ENCODE measurements around the gene PAPPA2.

PAPPA2 gene

DNA sequence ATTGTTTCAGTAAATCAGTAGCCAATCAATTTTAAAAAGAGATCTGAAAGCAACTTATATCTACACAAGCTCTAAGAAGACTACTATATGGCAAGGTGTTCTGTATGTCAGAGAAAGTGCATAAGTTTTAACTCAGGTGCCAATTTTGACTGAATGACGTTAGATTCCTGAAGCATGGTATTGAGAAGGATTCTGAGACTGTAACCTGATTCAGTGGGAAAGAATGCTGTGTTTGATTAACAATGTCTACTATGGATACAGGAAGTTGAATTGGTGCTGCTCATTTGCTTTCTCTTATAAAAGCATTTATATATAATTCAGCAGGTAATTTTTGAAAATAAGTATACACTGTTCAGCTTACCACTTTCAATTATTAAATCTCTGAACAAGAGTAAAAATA lies 156.3 kb downstream of the PAPPA2 start:
- DNase-seq: peak in 1 of 2 donors; percentile 61
- H3K14ac ChIP-seq (ENCODE audit: low read length): no peak overlapping the region
- H2BK5ac ChIP-seq (ENCODE audit: low read depth, low read length, poor library complexity): no peak overlapping the region
- H2AFZ ChIP-seq (ENCODE audit: insufficient read depth, low read length, poor library complexity): no peak overlapping the region
- H2AK5ac ChIP-seq (ENCODE audit: low read length): no peak overlapping the region
- H3K79me1 ChIP-seq (ENCODE audit: low read length): no peaks in the 10 kb centered on the region
- no peaks in the 10 kb centered on the region for H3K79me2 ChIP-seq (ENCODE audit: control insufficient read depth, insufficient read depth, low read length, poor library complexity)
- no peak overlapping the region for H3K4me2 ChIP-seq (ENCODE audit: low read length)
- H4K12ac ChIP-seq (ENCODE audit: low read depth, low read length): no peak overlapping the region
- no peak overlapping the region for H3K23ac ChIP-seq (ENCODE audit: low read length)
- H3K9me3 ChIP-seq (ENCODE audit: insufficient read depth, low read depth, low read length): no peaks in the 10 kb centered on the region
- H3K36me3 ChIP-seq (ENCODE audit: control insufficient read depth in 1 of 2, insufficient read depth in 2 of 2, low read length in 2 of 2): no peaks in the 10 kb centered on the region
- H3K27me3 ChIP-seq (ENCODE audit: insufficient read depth, low read length): no peaks in the 10 kb centered on the region
- H4K8ac ChIP-seq (ENCODE audit: low read depth, low read length): no peak overlapping the region
- no peak overlapping the region for H3K18ac ChIP-seq (ENCODE audit: low read length)
- no peak overlapping the region for H2BK12ac ChIP-seq (ENCODE audit: low read length)
- no peak overlapping the region for H3K9ac ChIP-seq (ENCODE audit: low read length)
- no peak overlapping the region for H3K4me3 ChIP-seq (ENCODE audit: low read depth, low read length)
- H3K27ac ChIP-seq (ENCODE audit: low read depth, low read length): no peak overlapping the region
- H3K4me1 ChIP-seq (ENCODE audit: control insufficient read depth in 1 of 2, insufficient read depth in 2 of 2, low read length in 2 of 2): no peaks in the 10 kb centered on the region
- no peak overlapping the region for H2BK120ac ChIP-seq (ENCODE audit: insufficient read depth, low read length, poor library complexity)
- no CpG with 5 or more reads among the region's 1 CpG for WGBS (ENCODE audit: extremely low coverage, insufficient coverage, insufficient read length)
- H4K91ac ChIP-seq (ENCODE audit: low read depth, low read length): no peak overlapping the region
- H3K4ac ChIP-seq (ENCODE audit: low read depth, low read length): no peak overlapping the region

DNA sequence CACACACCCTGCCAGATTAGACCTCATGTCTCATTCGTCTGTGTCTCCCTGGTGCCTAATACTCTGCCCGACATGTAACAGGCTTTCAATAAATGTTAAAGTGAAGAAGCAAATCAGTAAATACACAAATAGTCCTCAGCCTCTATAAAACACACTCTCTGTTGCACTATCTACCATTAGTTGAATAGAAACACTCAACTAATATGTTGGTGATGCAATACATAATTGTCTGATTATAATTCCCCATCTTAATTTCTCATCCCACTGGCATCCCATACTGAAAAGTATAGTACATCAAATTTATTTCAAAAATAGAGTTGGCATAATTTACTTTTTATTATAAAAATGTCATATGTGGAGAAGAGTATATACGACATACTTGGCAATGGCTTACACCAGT lies 162.4 kb downstream of the PAPPA2 start:
- Histone ChIP-seq H4K91ac (ENCODE audit: low read depth, low read length) (no peak overlapping the region), H3K27me3 (ENCODE audit: insufficient read depth, low read length) (no peaks in the 10 kb centered on the region), H3K9me3 (ENCODE audit: insufficient read depth, low read depth, low read length) (no peaks in the 10 kb centered on the region), H3K79me2 (ENCODE audit: control insufficient read depth, insufficient read depth, low read length, poor library complexity) (no peaks in the 10 kb centered on the region), H3K4me3 (ENCODE audit: low read depth, low read length) (no peak overlapping the region), H2BK120ac (ENCODE audit: insufficient read depth, low read length, poor library complexity) (no peak overlapping the region), H3K27ac (ENCODE audit: low read depth, low read length) (no peak overlapping the region), H3K36me3 (ENCODE audit: control insufficient read depth in 1 of 2, insufficient read depth in 2 of 2, low read length in 2 of 2) (no peaks in the 10 kb centered on the region), H2BK5ac (ENCODE audit: low read depth, low read length, poor library complexity) (no peak overlapping the region), H3K4me2 (ENCODE audit: low read length) (no peak overlapping the region), H3K4ac (ENCODE audit: low read depth, low read length) (no peak overlapping the region), H3K9ac (ENCODE audit: low read length) (no peak overlapping the region), H3K18ac (ENCODE audit: low read length) (no peak overlapping the region), H3K14ac (ENCODE audit: low read length) (no peak overlapping the region), H2BK12ac (ENCODE audit: low read length) (no peak overlapping the region), H4K12ac (ENCODE audit: low read depth, low read length) (no peak overlapping the region), H3K23ac (ENCODE audit: low read length) (no peak overlapping the region), H3K4me1 (ENCODE audit: control insufficient read depth in 1 of 2, insufficient read depth in 2 of 2, low read length in 2 of 2) (no peaks in the 10 kb centered on the region), H3K79me1 (ENCODE audit: low read length) (no peaks in the 10 kb centered on the region), H2AK5ac (ENCODE audit: low read length) (no peak overlapping the region), H4K8ac (ENCODE audit: low read depth, low read length) (no peak overlapping the region), H2AFZ (ENCODE audit: insufficient read depth, low read length, poor library complexity) (no peak overlapping the region)
- no CpG with 5 or more reads among the region's 3 CpGs for WGBS (ENCODE audit: extremely low coverage, insufficient coverage, insufficient read length)
- no peak for DNase-seq

DNA sequence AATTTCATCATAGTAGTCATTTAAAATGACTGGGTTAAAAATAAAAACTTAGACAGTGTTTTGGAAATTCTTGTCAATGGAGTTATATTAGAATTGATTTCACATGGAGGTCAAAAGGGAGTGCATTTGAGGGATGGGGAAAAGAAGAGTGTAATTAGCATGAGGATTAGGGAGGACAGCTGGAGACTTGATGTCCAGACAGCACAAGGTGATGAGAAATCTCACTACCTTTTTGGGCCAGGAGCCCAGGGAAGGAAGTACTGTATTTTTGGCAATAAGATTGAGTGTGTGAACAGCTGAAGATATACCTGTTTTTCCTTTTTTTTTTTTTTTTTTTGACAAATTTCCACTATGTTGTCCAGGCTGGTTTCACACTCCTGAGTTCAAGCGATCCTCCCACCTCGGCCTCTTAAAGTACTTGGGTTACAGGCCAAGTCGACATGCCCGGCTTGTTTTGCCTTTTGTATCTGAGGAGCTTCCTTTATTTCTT lies 163.6 kb downstream of the PAPPA2 start:
- H2BK5ac ChIP-seq (ENCODE audit: low read depth, low read length, poor library complexity): no peak overlapping the region
- H3K79me1 ChIP-seq (ENCODE audit: low read length): no peaks in the 10 kb centered on the region

DNA sequence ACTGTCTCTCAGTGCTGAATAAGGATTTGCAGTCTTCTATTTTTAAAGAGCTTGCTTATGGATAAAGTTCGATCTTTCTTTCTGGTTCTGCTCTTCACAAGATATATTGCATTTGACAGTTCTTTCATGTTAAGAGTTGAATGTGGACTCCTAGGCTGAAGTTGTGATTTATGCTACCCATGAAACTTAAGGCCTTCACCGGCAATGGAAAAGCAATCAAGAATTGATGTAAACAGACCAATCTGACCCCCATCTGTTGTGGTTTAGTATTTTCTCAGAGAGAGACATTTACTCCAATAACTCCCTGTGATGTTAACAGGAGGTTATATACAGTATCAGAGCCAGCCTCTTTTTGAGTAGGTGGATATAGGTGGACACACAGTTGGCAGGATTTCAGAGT lies 165.8 kb downstream of the PAPPA2 start:
- DNase-seq: no peak
- Histone ChIP-seq H3K4me2 (ENCODE audit: low read length) (no peak overlapping the region), H4K12ac (ENCODE audit: low read depth, low read length) (no peak overlapping the region), H3K4me1 (ENCODE audit: control insufficient read depth in 1 of 2, insufficient read depth in 2 of 2, low read length in 2 of 2) (no peaks in the 10 kb centered on the region), H3K23ac (ENCODE audit: low read length) (no peak overlapping the region), H3K79me1 (ENCODE audit: low read length) (no peaks in the 10 kb centered on the region), H2AK5ac (ENCODE audit: low read length) (no peak overlapping the region), H3K27me3 (ENCODE audit: insufficient read depth, low read length) (no peaks in the 10 kb centered on the region), H4K91ac (ENCODE audit: low read depth, low read length) (no peak overlapping the region), H3K9me3 (ENCODE audit: insufficient read depth, low read depth, low read length) (no peaks in the 10 kb centered on the region), H2BK5ac (ENCODE audit: low read depth, low read length, poor library complexity) (no peak overlapping the region), H2BK120ac (ENCODE audit: insufficient read depth, low read length, poor library complexity) (no peak overlapping the region), H3K4me3 (ENCODE audit: low read depth, low read length) (no peak overlapping the region), H4K8ac (ENCODE audit: low read depth, low read length) (no peak overlapping the region), H3K18ac (ENCODE audit: low read length) (no peak overlapping the region), H3K14ac (ENCODE audit: low read length) (no peak overlapping the region), H3K36me3 (ENCODE audit: control insufficient read depth in 1 of 2, insufficient read depth in 2 of 2, low read length in 2 of 2) (no peaks in the 10 kb centered on the region), H3K9ac (ENCODE audit: low read length) (no peak overlapping the region), H2AFZ (ENCODE audit: insufficient read depth, low read length, poor library complexity) (no peak overlapping the region), H3K79me2 (ENCODE audit: control insufficient read depth, insufficient read depth, low read length, poor library complexity) (no peaks in the 10 kb centered on the region), H3K27ac (ENCODE audit: low read depth, low read length) (no peak overlapping the region), H3K4ac (ENCODE audit: low read depth, low read length) (no peak overlapping the region), H2BK12ac (ENCODE audit: low read length) (no peak overlapping the region)
- WGBS (ENCODE audit: extremely low coverage, insufficient coverage, insufficient read length): no CpG with 5 or more reads among the region's 2 CpGs

More for the DNA sequence above, 163.6 kb downstream of the PAPPA2 start:
- Histone ChIP-seq H3K79me2 (ENCODE audit: control insufficient read depth, insufficient read depth, low read length, poor library complexity) (no peaks in the 10 kb centered on the region), H4K12ac (ENCODE audit: low read depth, low read length) (no peak overlapping the region), H3K9me3 (ENCODE audit: insufficient read depth, low read depth, low read length) (no peaks in the 10 kb centered on the region), H3K4me3 (ENCODE audit: low read depth, low read length) (no peak overlapping the region), H3K4ac (ENCODE audit: low read depth, low read length) (no peak overlapping the region), H3K4me2 (ENCODE audit: low read length) (no peak overlapping the region), H2BK12ac (ENCODE audit: low read length) (no peak overlapping the region), H3K18ac (ENCODE audit: low read length) (no peak overlapping the region), H3K9ac (ENCODE audit: low read length) (no peak overlapping the region), H3K27ac (ENCODE audit: low read depth, low read length) (no peak overlapping the region), H2AFZ (ENCODE audit: insufficient read depth, low read length, poor library complexity) (no peak overlapping the region), H4K91ac (ENCODE audit: low read depth, low read length) (no peak overlapping the region), H3K27me3 (ENCODE audit: insufficient read depth, low read length) (no peaks in the 10 kb centered on the region), H3K4me1 (ENCODE audit: control insufficient read depth in 1 of 2, insufficient read depth in 2 of 2, low read length in 2 of 2) (no peaks in the 10 kb centered on the region), H3K36me3 (ENCODE audit: control insufficient read depth in 1 of 2, insufficient read depth in 2 of 2, low read length in 2 of 2) (no peaks in the 10 kb centered on the region), H2BK120ac (ENCODE audit: insufficient read depth, low read length, poor library complexity) (no peak overlapping the region), H4K8ac (ENCODE audit: low read depth, low read length) (no peak overlapping the region), H2AK5ac (ENCODE audit: low read length) (no peak overlapping the region), H3K23ac (ENCODE audit: low read length) (no peak overlapping the region), H3K14ac (ENCODE audit: low read length) (no peak overlapping the region)
- no CpG with 5 or more reads among the region's 4 CpGs for WGBS (ENCODE audit: extremely low coverage, insufficient coverage, insufficient read length)
- no peak for DNase-seq

Measured in trophoblast cell (in vitro differentiated cells and primary cell).